Esophagus (tissue), 2 donors: ENCODE results near the gene TMEM129. TPM values are rescaled to one million over a fixed set of nuclear protein-coding genes. Genes with fewer than 3 reads are reported as not detected.

Experiments
- H3K27ac ChIP-seq, 2 donors: one replicate each; pipeline ENCODE4 v1.5.1; 2013; ENCODE audit warnings: low read depth in 2 of 2, mild to moderate bottlenecking in 2 of 2, inconsistent platforms in 1 of 2, low read length in 1 of 2, moderate library complexity in 1 of 2
- H3K27me3 ChIP-seq, 2 donors: one replicate each; pipeline ENCODE4 v1.6.1; 2013; ENCODE audit warnings: low read length in 2 of 2, control low read depth in 1 of 2, mild to moderate bottlenecking in 1 of 2; ENCODE audit not compliant: insufficient read depth in 2 of 2, control insufficient read depth in 1 of 2
- H3K36me3 ChIP-seq, 2 donors: one replicate each; pipeline ENCODE4 v1.6.1; 2013; ENCODE audit warnings: low read length in 1 of 2; ENCODE audit not compliant: control insufficient read depth in 2 of 2, insufficient read depth in 2 of 2
- H3K4me1 ChIP-seq, 2 donors: one replicate each; pipeline ENCODE4 v1.6.1; 2013; ENCODE audit warnings: low read length in 1 of 2; ENCODE audit not compliant: control insufficient read depth in 2 of 2, insufficient read depth in 2 of 2
- H3K4me3 ChIP-seq, 2 donors: one replicate each; pipeline ENCODE4 v1.5.1; 2013; ENCODE audit warnings: low read length in 2 of 2, mild to moderate bottlenecking in 2 of 2, low read depth in 1 of 2, moderate library complexity in 1 of 2
- H3K9me3 ChIP-seq, 2 donors: one replicate each; pipeline ENCODE4 v1.6.1; 2013; ENCODE audit warnings: mild to moderate bottlenecking in 2 of 2, low read depth in 1 of 2, low read length in 1 of 2, moderate library complexity in 1 of 2; ENCODE audit not compliant: control insufficient read depth in 2 of 2, insufficient read depth in 1 of 2
- WGBS, 2 donors: extraction: QIAGEN DNeasy Blood & Tissue Kit; methylation state at CpG; one replicate each; pipeline ENCODE4 v1.1.7; 2013; 5-methylcytosine and 5-hydroxymethylcytosine counted together
- polyA plus RNA-seq, 2 donors: library from polyadenylated mRNA; stranded (reverse); fragments of 200-250 nt; gene quantifications; one replicate each; pipeline ENCODE4 v1.2.3, GENCODE V29; 2013
- donor health status: healthy with polysubstance abuse.
- donor health status: Bipolar disorder and iron deficiency.

TMEM129 gene
- polyA plus RNA-seq, 2 donors = 21.8 to 25.6 TPM

GRCh38 chr4:1737666-1738065, 16.5 kb upstream of the TMEM129 start:
- H3K27ac ChIP-seq = no peak overlapping the region
- no peaks in the 10 kb centered on the region for H3K27me3 ChIP-seq
- peaks cover 8 to 20% of the 10 kb centered on the region in 2 donors for H3K9me3 ChIP-seq
- peaks cover 6 to 54% of the 10 kb centered on the region in 2 donors for H3K36me3 ChIP-seq
- H3K4me1 ChIP-seq = no peaks in the 10 kb centered on the region
- H3K4me3 ChIP-seq = no peak overlapping the region
- WGBS, 2 donors = 97 to 99% methylated on average over 15 of the region's 15 CpGs

- Histone ChIP-seq H3K4me1 (no peaks in the 10 kb centered on the region), H3K27me3 (no peaks in the 10 kb centered on the region), H3K36me3 (peaks cover 6 to 57% of the 10 kb centered on the region in 2 donors), H3K9me3 (peaks cover 8 to 20% of the 10 kb centered on the region in 2 donors), H3K4me3 (no peak overlapping the region), H3K27ac (no peak overlapping the region)
- WGBS, 2 donors = 95 to 96% methylated on average over 13 of the region's 13 CpGs
Observed at GRCh38 chr4:1736812-1737211, 15.7 kb upstream of the TMEM129 start.

GRCh38 chr4:1735215-1735614, 14.1 kb upstream of the TMEM129 start:
- Histone ChIP-seq H3K4me3 (no peak overlapping the region), H3K36me3 (peaks cover 9 to 51% of the 10 kb centered on the region in 2 donors), H3K4me1 (no peaks in the 10 kb centered on the region), H3K27ac (no peak overlapping the region), H3K9me3 (peaks cover 8 to 20% of the 10 kb centered on the region in 2 donors), H3K27me3 (no peaks in the 10 kb centered on the region)
- WGBS, 2 donors = 93 to 95% methylated on average over 20 of the region's 20 CpGs

GRCh38 chr4:1732911-1733310, 11.8 kb upstream of the TMEM129 start:
- 95 to 96% methylated on average over 10 of the region's 10 CpGs for WGBS, 2 donors
- H3K36me3 ChIP-seq = peaks cover 9 to 46% of the 10 kb centered on the region in 2 donors

GRCh38 chr4:1731180-1731579, 10.1 kb upstream of the TMEM129 start:
- H3K27me3 ChIP-seq = no peaks in the 10 kb centered on the region
- no peak overlapping the region for H3K4me3 ChIP-seq
- H3K4me1 ChIP-seq = peaks cover 2 to 18% of the 10 kb centered on the region in 2 donors
- no peaks in the 10 kb centered on the region for H3K9me3 ChIP-seq
- no peak overlapping the region for H3K27ac ChIP-seq
- 90 to 93% methylated on average over 10 of the region's 10 CpGs for WGBS, 2 donors
- H3K36me3 ChIP-seq = peaks cover 6 to 36% of the 10 kb centered on the region in 2 donors

More at GRCh38 chr4:1732911-1733310, 11.8 kb upstream of the TMEM129 start:
- Histone ChIP-seq H3K4me3 (no peak overlapping the region), H3K9me3 (peaks cover 7 to 12% of the 10 kb centered on the region in 2 donors), H3K4me1 (peaks cover 0 to 9% of the 10 kb centered on the region in 2 donors), H3K27me3 (no peaks in the 10 kb centered on the region), H3K27ac (no peak overlapping the region)

- 93% methylated on average over 16 of the region's 16 CpGs for WGBS, 2 donors
- Histone ChIP-seq H3K27me3 (no peaks in the 10 kb centered on the region), H3K4me1 (peaks cover 2 to 18% of the 10 kb centered on the region in 2 donors), H3K36me3 (peaks cover 6 to 36% of the 10 kb centered on the region in 2 donors), H3K9me3 (no peaks in the 10 kb centered on the region), H3K27ac (no peak overlapping the region), H3K4me3 (no peak overlapping the region)
Observed at GRCh38 chr4:1730532-1731135, 9.5 kb upstream of the TMEM129 start.

- Histone ChIP-seq H3K27me3 (no peaks in the 10 kb centered on the region), H3K4me1 (peaks cover 2 to 18% of the 10 kb centered on the region in 2 donors), H3K36me3 (peaks cover 7 to 32% of the 10 kb centered on the region in 2 donors), H3K27ac (peak overlapping the region; percentile 55 to 79), H3K4me3 (no peak overlapping the region), H3K9me3 (no peaks in the 10 kb centered on the region)
- 86 to 87% methylated on average over 31 of the region's 31 CpGs for WGBS, 2 donors
Observed at GRCh38 chr4:1728061-1728980, 7.2 kb upstream of the TMEM129 start.

- no peaks in the 10 kb centered on the region for H3K9me3 ChIP-seq
- H3K36me3 ChIP-seq = peaks cover 9 to 28% of the 10 kb centered on the region in 2 donors
- no peaks in the 10 kb centered on the region for H3K27me3 ChIP-seq
- peaks cover 2 to 18% of the 10 kb centered on the region in 2 donors for H3K4me1 ChIP-seq
- peak overlapping the region in 1 of 2 donors; percentile 10 for H3K4me3 ChIP-seq
- H3K27ac ChIP-seq = peak overlapping the region; percentile 55 to 79
- WGBS, 2 donors = 39 to 46% methylated on average over 18 of the region's 18 CpGs
Observed at GRCh38 chr4:1727117-1728031, 6.3 kb upstream of the TMEM129 start.
